ENCODE results near the gene STX1B. TPM values are rescaled to one million over a fixed set of nuclear protein-coding genes. Genes with fewer than 3 reads are reported as not detected.

The STX1B gene
- total and polyA plus RNA-seq, 2 donors (not counting 3 experiments of a cell fraction or from before 2014, with no cell fraction given), result 0.11 to 0.14 TPM

DNA sequence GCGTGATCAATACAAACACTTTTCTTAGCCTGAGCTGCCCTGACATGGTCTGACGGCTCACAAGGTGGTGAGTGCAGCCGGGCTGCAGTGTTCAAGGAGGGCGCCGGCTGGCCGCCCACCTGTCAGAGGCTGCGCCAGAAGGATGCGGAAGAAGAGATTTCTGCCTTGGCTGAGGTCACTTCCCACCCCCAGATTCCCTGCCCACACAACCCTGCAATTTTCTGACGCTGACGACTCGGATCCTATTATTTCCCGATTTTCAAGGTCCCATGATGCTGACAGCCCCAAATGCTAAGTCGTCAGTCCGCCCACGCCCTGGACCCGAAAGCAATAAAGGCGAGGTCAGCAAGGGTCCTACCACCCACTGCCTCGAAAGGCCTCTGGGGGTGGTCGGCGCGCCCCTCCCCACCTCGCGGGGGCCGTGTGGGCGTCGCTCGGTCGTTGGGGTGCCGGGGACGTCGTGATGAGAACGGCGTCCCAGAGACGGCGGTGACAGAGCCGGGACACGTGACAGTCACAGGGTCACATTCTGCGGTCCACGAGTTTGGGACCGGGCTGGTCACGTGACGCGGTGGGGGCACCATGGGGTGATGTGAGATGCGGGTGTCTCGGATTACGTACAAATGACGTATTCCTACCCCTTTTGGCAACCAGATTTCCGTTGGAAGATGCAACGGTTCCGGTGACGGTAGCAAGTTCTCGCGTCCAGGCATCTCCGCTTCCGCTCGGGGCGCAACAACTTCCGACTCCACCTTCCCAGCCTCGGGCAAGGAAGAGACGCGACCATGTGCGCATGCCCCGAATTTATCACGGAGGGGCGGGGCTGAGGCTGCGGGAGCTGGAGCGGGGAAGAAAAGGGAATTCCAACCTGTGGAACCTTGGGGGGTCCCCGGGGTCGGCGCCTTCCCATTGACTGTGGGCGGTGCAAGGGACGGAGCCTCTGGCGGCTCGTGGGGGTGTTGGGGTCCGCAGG is 22.6 kb upstream of the STX1B start, which contains the start of gene STX4:
Gene STX4, plus strand, starts transcription at position 823 of the 973 bp plus-strand sequence. CDS start 248 bp downstream, outside the sequence.
- BruUV-seq (replicated peaks), result TSS peak; percentile 38
- no peaks in the 10 kb centered on the region for H3K9me1 ChIP-seq (replicated peaks; ENCODE audit: control insufficient read depth, extremely low read depth, insufficient read depth, low read length)
- no peaks in the 10 kb centered on the region for H3K9me3 ChIP-seq (replicated peaks; ENCODE audit: control insufficient read depth, insufficient read depth, low read length)
- TF ChIP-seq GATA2 (IDR thresholded peaks at IDR 0.05; ENCODE audit: insufficient read depth, insufficient read length, low read depth, low read length) (no peak), POLR2A (IDR thresholded peaks at IDR 0.05; ENCODE audit: low read depth, low read length) (no peak), EZH2 (IDR thresholded peaks at IDR 0.05; ENCODE audit: borderline replicate concordance, low read depth, low read length, severe bottlenecking) (no peak), JUN (IDR thresholded peaks at IDR 0.05; ENCODE audit: borderline replicate concordance, insufficient read depth, insufficient read length, low read depth) (no peak), FOS (IDR thresholded peaks at IDR 0.05; ENCODE audit: borderline replicate concordance, insufficient read depth, low read length) (no peak), MYC (IDR thresholded peaks at IDR 0.05; ENCODE audit: low read depth, low read length) (peak; percentile 18), POLR2AphosphoS5 (IDR thresholded peaks at IDR 0.05; ENCODE audit: insufficient read depth, low read depth, low read length) (peak; percentile 42)
- TF ChIP-seq, protein P1, sequence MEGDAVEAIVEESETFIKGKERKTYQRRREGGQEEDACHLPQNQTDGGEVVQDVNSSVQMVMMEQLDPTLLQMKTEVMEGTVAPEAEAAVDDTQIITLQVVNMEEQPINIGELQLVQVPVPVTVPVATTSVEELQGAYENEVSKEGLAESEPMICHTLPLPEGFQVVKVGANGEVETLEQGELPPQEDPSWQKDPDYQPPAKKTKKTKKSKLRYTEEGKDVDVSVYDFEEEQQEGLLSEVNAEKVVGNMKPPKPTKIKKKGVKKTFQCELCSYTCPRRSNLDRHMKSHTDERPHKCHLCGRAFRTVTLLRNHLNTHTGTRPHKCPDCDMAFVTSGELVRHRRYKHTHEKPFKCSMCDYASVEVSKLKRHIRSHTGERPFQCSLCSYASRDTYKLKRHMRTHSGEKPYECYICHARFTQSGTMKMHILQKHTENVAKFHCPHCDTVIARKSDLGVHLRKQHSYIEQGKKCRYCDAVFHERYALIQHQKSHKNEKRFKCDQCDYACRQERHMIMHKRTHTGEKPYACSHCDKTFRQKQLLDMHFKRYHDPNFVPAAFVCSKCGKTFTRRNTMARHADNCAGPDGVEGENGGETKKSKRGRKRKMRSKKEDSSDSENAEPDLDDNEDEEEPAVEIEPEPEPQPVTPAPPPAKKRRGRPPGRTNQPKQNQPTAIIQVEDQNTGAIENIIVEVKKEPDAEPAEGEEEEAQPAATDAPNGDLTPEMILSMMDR (IDR thresholded peaks at IDR 0.05; ENCODE audit: extremely low read depth in 1 of 2, insufficient read depth in 1 of 2, low read depth in 1 of 2, low read length in 2 of 2), result no peak
- TF ChIP-seq, protein P2, sequence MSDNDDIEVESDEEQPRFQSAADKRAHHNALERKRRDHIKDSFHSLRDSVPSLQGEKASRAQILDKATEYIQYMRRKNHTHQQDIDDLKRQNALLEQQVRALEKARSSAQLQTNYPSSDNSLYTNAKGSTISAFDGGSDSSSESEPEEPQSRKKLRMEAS (IDR thresholded peaks at IDR 0.05; ENCODE audit: insufficient read depth, insufficient read length), result peak; percentile 78
- no peaks in the 10 kb centered on the region for H3K27me3 ChIP-seq (ENCODE audit: control insufficient read depth in 2 of 2, insufficient read depth in 2 of 2, low read length in 2 of 2)
- dilution Hi-C loops (cut with MboI; ENCODE audit: extremely low pct_ligation_motif_present, low sequenced_read_pairs), result no loop called here
- FAIRE-seq (peak; percentile 100), DNase-seq (ENCODE audit: low read depth, low spot score) (peak; percentile 94)
- H3K4me3 ChIP-seq (replicated peaks in 1 of 3; ENCODE audit: insufficient read depth in 1 of 3, low read depth in 1 of 3, low read length in 3 of 3), result peak within 1 kb of the TSS; percentile 63 to 75 (median 71)
- peak within 1 kb of the TSS; percentile 76 for H3K4me2 ChIP-seq (ENCODE audit: insufficient read depth, low read length)
- intact Hi-C loops (cut with micrococcal nuclease), result loop anchor here (1.0 to 2.0 kb wide), 5 partner anchors 41 to 426 kb away; partner anchors contain the start of genes ARMC5, KAT8, SETD1A and VKORC1
- H3K4me1 ChIP-seq (ENCODE audit: control insufficient read depth, extremely low read depth, insufficient read depth, low read length), result peaks cover 11% of the 10 kb centered on the region
- ChIA-PET POLR2A (interaction anchor here (0.7 to 1.0 kb wide), 2 partner anchors 41 to 840 kb away, joined by 3 to 5 read pairs; partner anchors contain the start of genes ZNF267, ZNF646 and ZNF668), CTCF (interaction anchor here (1.1 to 1.4 kb wide), 3 partner anchors 47 to 110 kb away, joined by 3 to 7 read pairs (median 6); partner anchors contain the start of gene HSD3B7)
- H3K27ac ChIP-seq (ENCODE audit: insufficient read depth, low read depth, low read length), result peak within 1 kb of the TSS; percentile 85
- peak within 1 kb of the TSS; percentile 91 for H2AFZ ChIP-seq (ENCODE audit: low read depth, low read length)
- peaks cover 3% of the 10 kb centered on the region in 2 experiments for H3K36me3 ChIP-seq (ENCODE audit: control insufficient read depth in 2 of 2, extremely low read depth in 1 of 2, insufficient read depth in 2 of 2, low read length in 2 of 2)
- H3K79me2 ChIP-seq (ENCODE audit: control insufficient read depth, insufficient read depth, low read length), result peaks cover 12% of the 10 kb centered on the region
- no peaks in the 10 kb centered on the region for H4K20me1 ChIP-seq (replicated peaks; ENCODE audit: control insufficient read depth, extremely low read depth, insufficient read depth, low read length)
- peak within 1 kb of the TSS; percentile 65 for H3K9ac ChIP-seq (replicated peaks; ENCODE audit: extremely low read depth, insufficient read depth, low read length)

Data from endothelial cell of umbilical vein (primary cell).